ENCODE results near the gene PPP6C. TPM values are rescaled to one million over a fixed set of nuclear protein-coding genes. Genes with fewer than 3 reads are reported as not detected.

PPP6C gene
- 24.4 to 28.9 TPM (median 25.5 TPM) in 5 replicates for total RNA-seq (2022; extraction: Qiagen RNA extraction)

DNA sequence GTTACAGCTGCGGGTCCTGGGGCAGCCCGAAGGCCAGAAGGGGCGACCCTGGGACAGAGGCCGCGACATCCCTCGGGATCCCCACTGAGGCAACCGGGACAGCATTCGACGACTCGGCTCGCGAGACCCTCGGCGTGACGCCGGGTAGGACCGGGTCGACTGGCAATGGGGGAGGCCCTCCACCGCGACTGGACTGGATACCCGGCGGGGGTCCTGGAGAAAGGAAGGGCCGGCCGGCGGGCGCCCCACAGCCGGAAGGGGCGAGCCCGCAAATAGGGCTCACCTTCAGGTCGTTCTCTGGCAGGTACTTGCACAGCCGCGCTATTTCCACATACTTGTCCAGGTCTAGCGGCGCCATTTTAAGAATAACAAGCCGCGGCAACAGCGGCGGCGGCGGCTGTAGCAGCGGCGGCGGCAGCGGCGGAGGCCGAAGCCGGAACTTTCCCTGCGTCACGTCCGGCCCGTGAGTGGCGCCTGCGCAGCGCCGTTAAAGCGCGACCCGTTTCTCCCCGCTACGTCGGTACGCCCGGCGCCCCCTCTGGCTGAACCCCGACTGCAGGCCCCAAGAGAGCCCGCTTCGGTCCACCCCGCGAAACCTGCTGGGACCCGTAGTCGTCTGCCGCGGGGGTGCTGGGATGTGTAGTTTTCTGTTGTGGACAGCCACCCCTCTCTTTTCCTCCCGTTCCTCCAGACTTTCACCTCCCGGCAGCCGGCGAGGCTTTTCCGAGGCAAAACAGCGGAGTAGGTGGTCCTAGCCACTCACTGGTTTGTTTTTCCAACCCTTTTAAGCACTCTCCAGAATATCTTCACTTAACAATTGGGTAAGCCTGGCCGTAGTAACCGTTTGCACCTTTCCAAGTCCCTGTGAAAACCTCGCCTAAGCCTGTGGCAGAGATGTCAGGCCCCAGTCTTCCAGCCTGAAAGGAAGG lies at the start of gene PPP6C:
TSS of gene PPP6C (minus strand) at position 443 of the 929 bp plus-strand sequence. CDS start at position 358, 85 bp downstream.

DNA sequence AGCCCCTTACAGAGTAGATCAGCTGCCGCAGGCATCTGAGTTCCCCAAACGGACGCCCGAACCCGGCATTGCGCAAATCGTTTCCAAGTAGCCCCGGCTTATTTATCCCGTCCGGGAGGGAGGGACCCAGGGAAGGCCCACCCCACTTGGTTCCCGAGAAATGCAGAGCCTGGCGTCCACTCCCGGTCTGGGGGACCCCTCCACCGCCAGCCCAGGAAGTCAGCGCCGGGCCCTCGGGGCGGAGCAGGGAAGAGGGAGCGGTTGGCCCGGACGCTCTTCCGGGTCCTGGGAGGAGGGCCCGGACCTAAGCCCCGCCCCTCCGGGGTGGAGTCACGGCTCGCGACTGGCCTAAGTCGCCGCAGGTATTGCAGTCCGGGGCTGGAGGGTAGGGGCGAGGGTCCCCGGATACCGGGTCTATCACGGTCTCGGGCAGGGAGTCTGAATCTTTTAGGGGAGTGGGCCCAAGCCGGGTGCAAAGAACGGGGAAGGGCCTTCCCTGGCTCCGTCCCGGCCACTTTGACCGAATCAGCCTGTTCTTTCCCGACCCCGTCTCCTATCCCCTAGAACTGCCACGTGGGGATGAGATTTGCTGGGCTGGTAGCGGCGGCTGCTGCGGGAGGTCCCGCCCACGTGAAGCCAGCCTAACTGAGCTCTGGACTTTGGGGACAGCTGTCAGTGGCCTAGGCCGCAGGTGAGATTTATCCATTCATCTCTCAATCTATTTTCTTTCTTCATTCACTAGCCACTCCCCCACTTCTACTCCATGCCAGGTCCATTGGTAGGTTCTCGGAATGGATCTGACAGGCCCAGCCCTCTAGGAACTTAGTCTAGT lies 10.8 kb upstream of the PPP6C start, which contains the start of gene RABEPK:
TSS of gene RABEPK (plus strand) at position 327 of the 832 bp plus-strand sequence. CDS start 2,472 bp downstream, outside the sequence.

DNA sequence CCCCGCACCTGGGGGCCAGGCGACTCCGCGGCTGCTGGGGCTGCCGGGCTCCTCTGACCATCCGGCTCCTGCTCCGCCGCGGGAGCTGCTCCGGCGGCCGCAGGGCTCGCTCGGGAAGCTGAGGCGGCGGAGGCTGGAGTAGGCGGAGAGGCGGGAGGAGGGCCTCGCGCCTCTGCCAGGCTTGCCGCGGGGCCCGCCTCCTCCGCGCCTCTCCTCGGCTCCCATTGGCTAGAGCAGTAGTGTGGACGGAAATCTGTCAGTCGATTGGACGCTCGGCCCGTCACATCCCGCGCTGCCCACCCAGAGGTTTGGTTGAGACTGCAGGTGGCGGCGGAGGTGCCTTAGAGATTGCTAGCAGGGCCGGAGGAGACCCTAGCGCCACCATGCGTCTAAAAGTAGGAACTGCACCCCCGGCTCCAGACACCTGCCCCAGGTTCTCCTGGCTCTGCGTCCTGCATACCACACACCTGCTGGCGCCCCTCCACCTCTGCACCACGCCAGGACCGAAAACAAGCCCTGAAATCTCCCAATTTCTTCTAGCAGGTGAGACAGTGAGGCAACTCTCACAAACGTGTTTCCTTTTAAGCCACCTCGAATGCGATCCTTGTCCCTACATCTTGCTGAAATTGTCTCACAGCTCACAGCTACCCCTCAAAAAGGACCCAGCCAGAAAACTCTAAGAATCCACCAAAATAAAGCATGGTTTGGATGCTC lies 46.1 kb downstream of the PPP6C start, which contains the start of gene SCAI:
TSS of gene SCAI (minus strand) at position 152 of the 714 bp plus-strand sequence. CDS start at position 61, 91 bp downstream.

Other genes starting within 250 kb of the PPP6C start
- gene GOLGA1, start 248.7 kb downstream of the PPP6C start, total RNA-seq (2022; extraction: Qiagen RNA extraction) = 10.3 to 12.1 TPM (median 10.7 TPM) in 5 replicates
- gene SCAI, start 46.3 kb downstream of the PPP6C start, total RNA-seq (2022; extraction: Qiagen RNA extraction) = 1.2 to 1.8 TPM (median 1.6 TPM) in 5 replicates
- 39.0 to 45.7 TPM (median 42.7 TPM) in 5 replicates for gene RABEPK, start 10.7 kb upstream of the PPP6C start, total RNA-seq (2022; extraction: Qiagen RNA extraction)
- gene HSPA5, start 51.5 kb upstream of the PPP6C start, total RNA-seq (2022; extraction: Qiagen RNA extraction) = 341 to 409 TPM (median 361 TPM) in 5 replicates
- 11.8 to 17.0 TPM (median 16.0 TPM) in 5 replicates for gene GAPVD1, start 72.0 kb upstream of the PPP6C start, total RNA-seq (2022; extraction: Qiagen RNA extraction)